IMR-90 (cell line): Measurements from ENCODE around the gene SIK3.

Experiments
- BHLHE40 ChIP-seq: fragments of 150-350 bp; IDR thresholded peaks from 2 replicates; pipeline ENCODE4 v1.6.1; 2016; ENCODE audit warnings: mild to moderate bottlenecking, low read depth, low read length
- CEBPB ChIP-seq: IDR thresholded peaks from 2 replicates; pipeline ENCODE4 v1.6.1; 2012; ENCODE audit warnings: low read depth, low read length, improper control_type of control experiment
- CHD1 ChIP-seq: IDR thresholded peaks from 2 replicates; pipeline ENCODE4 v1.6.1; 2012; ENCODE audit warnings: low read depth, low read length, improper control_type of control experiment
- MAZ ChIP-seq: IDR thresholded peaks from 2 replicates; pipeline ENCODE4 v1.6.1; 2012; ENCODE audit warnings: low read depth, mild to moderate bottlenecking, low read length, improper control_type of control experiment, moderate library complexity, borderline replicate concordance
- MXI1 ChIP-seq: IDR thresholded peaks from 2 replicates; pipeline ENCODE4 v1.6.1; 2012; ENCODE audit warnings: low read depth, mild to moderate bottlenecking, low read length, moderate library complexity, borderline replicate concordance
- POLR2A ChIP-seq: IDR thresholded peaks from 2 replicates; pipeline ENCODE4 v1.6.1; 2012; ENCODE audit warnings: mild to moderate bottlenecking, low read depth, low read length
- RAD21 ChIP-seq: IDR thresholded peaks from 2 replicates; pipeline ENCODE4 v1.6.1; 2012; ENCODE audit warnings: low read length, improper control_type of control experiment
- RCOR1 ChIP-seq: IDR thresholded peaks from 2 replicates; pipeline ENCODE4 v1.6.1; 2012; ENCODE audit warnings: mild to moderate bottlenecking, low read length, improper control_type of control experiment; ENCODE audit not compliant: insufficient replicate concordance
- RFX5 ChIP-seq: IDR thresholded peaks from 2 replicates; pipeline ENCODE4 v1.8.0; 2012; ENCODE audit warnings: low read depth, mild to moderate bottlenecking, low read length, moderate library complexity
- TF ChIP-seq, protein P1 (sequence below): conservative IDR thresholded peaks from 2 replicates; pipeline ENCODE4 v1.5.1; 2012; ENCODE audit warnings: mild to moderate bottlenecking, low read depth, low read length, improper control_type of control experiment

DNA sequence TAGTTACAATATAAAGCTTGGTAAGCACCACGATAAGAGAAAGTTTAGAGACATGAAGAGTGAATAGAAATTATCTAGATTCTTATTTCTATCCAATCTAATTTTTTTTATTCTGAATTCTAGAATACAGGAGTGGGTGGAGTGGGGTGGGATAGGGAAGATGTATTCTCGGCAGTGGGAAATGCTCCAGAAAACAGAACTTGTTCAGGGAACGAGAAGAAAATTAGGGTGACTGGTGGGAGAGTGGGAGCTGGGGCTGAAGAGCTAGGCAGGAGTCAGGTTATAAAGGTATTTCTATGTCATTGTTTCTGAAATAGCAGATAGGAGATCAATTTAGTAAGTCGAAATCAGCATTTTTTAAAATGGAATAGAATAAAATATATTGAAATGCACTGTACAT lies 207.6 kb downstream of the SIK3 start:
- TF ChIP-seq, protein P1, sequence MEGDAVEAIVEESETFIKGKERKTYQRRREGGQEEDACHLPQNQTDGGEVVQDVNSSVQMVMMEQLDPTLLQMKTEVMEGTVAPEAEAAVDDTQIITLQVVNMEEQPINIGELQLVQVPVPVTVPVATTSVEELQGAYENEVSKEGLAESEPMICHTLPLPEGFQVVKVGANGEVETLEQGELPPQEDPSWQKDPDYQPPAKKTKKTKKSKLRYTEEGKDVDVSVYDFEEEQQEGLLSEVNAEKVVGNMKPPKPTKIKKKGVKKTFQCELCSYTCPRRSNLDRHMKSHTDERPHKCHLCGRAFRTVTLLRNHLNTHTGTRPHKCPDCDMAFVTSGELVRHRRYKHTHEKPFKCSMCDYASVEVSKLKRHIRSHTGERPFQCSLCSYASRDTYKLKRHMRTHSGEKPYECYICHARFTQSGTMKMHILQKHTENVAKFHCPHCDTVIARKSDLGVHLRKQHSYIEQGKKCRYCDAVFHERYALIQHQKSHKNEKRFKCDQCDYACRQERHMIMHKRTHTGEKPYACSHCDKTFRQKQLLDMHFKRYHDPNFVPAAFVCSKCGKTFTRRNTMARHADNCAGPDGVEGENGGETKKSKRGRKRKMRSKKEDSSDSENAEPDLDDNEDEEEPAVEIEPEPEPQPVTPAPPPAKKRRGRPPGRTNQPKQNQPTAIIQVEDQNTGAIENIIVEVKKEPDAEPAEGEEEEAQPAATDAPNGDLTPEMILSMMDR = no peak
- TF ChIP-seq CEBPB (no peak), RAD21 (no peak), RFX5 (no peak), POLR2A (no peak), BHLHE40 (no peak), MAZ (no peak), RCOR1 (no peak), MXI1 (no peak), CHD1 (no peak)
